A673 (cell line): ENCODE measurements around the gene CLEC4G. TPM values are rescaled to one million over a fixed set of nuclear protein-coding genes. Genes with fewer than 3 reads are reported as not detected.

Experiments used
- BruUV-seq: library from RNA; stranded (reverse); fragments of 400-500 nt; replicated peaks from 2 replicates; lab custom pipeline; 2021; lab: Mats Ljungman, UMichigan
- CTCF ChIA-PET: fragments of 300-600 bp; sonication (Branson Sonifier 250); formaldehyde crosslinking; loops from one replicate; lab custom pipeline; 2022; ENCODE audit warnings: antibody characterized with exemption; lab: Charles Lee
- POLR2A ChIA-PET: fragments of 300-600 bp; sonication (Branson Sonifier 250); formaldehyde crosslinking; loops from one replicate; lab custom pipeline; 2022; ENCODE audit warnings: antibody characterized with exemption; ENCODE audit not compliant: low non-redundant PET; lab: Charles Lee
- DNase-seq: peaks from one replicate; pipeline ENCODE4 v3.0.0-alpha.2; 2015; ENCODE audit warnings: low spot score
- H3K27ac ChIP-seq: fragments of 200-600 bp; sonication (generic); 2 replicates; pipeline ENCODE4 v1.5.1; 2016; ENCODE audit warnings: mixed run types, low read depth, mild to moderate bottlenecking, mixed read lengths, antibody characterized with exemption, low read length; ENCODE audit not compliant: poor library complexity, severe bottlenecking
- H3K27me3 ChIP-seq: fragments of 200-600 bp; sonication (generic); replicated peaks from 2 replicates; pipeline ENCODE4 v1.6.1; 2017; ENCODE audit warnings: mixed run types, low read depth, mild to moderate bottlenecking, mixed read lengths, antibody characterized with exemption, low read length; ENCODE audit not compliant: insufficient read depth, poor library complexity
- H3K36me3 ChIP-seq: fragments of 200-600 bp; sonication (generic); 2 replicates; pipeline ENCODE4 v1.6.1; 2016; ENCODE audit warnings: mixed run types, mild to moderate bottlenecking, mixed read lengths, antibody characterized with exemption, low read length; ENCODE audit not compliant: insufficient read depth, poor library complexity, severe bottlenecking
- H3K4me1 ChIP-seq: fragments of 200-600 bp; sonication (generic); 2 replicates; pipeline ENCODE4 v1.6.1; 2017; ENCODE audit warnings: mixed run types, mild to moderate bottlenecking, mixed read lengths, antibody characterized with exemption, low read length; ENCODE audit not compliant: insufficient read depth, poor library complexity, severe bottlenecking
- H3K4me3 ChIP-seq: fragments of 200-600 bp; sonication (generic); 2 replicates; pipeline ENCODE4 v1.5.1; 2016; ENCODE audit warnings: low read depth, mixed run types, mild to moderate bottlenecking, mixed read lengths, low read length; ENCODE audit not compliant: poor library complexity, severe bottlenecking
- H3K9me3 ChIP-seq: fragments of 200-600 bp; sonication (generic); 2 replicates; pipeline ENCODE4 v1.6.1; 2016; ENCODE audit warnings: mixed run types, low read depth, mild to moderate bottlenecking, mixed read lengths, antibody characterized with exemption, low read length; ENCODE audit not compliant: poor library complexity, severe bottlenecking
- EZH2 ChIP-seq: fragments of 200-600 bp; sonication (generic); IDR thresholded peaks from 2 replicates; pipeline ENCODE4 v1.6.1; 2017; ENCODE audit warnings: borderline replicate concordance, low read depth, mild to moderate bottlenecking, mixed read lengths, antibody characterized with exemption, low read length; ENCODE audit not compliant: poor library complexity, severe bottlenecking
- intact Hi-C: fragments of 100-400 bp; cut with micrococcal nuclease; formaldehyde crosslinking; loops from one replicate; pipeline ENCODE4 v1.10.0; 2022; ENCODE audit not compliant: unreplicated experiment
- total RNA-seq: library from RNA; stranded (reverse); gene quantifications from 2 replicates; pipeline ENCODE4 v1.2.3, GENCODE V29; 2021
- TF ChIP-seq, protein P1 (sequence below): fragments of 300-800, 200-600 bp; sonication (generic); conservative IDR thresholded peaks from 2 replicates; pipeline ENCODE4 v1.5.1; 2017; ENCODE audit warnings: low read depth, mild to moderate bottlenecking, antibody characterized with exemption, low read length, moderate library complexity, mixed read lengths

Gene CLEC4G
- total RNA-seq, 1 experiment from 2014 or later: not detected

DNA sequence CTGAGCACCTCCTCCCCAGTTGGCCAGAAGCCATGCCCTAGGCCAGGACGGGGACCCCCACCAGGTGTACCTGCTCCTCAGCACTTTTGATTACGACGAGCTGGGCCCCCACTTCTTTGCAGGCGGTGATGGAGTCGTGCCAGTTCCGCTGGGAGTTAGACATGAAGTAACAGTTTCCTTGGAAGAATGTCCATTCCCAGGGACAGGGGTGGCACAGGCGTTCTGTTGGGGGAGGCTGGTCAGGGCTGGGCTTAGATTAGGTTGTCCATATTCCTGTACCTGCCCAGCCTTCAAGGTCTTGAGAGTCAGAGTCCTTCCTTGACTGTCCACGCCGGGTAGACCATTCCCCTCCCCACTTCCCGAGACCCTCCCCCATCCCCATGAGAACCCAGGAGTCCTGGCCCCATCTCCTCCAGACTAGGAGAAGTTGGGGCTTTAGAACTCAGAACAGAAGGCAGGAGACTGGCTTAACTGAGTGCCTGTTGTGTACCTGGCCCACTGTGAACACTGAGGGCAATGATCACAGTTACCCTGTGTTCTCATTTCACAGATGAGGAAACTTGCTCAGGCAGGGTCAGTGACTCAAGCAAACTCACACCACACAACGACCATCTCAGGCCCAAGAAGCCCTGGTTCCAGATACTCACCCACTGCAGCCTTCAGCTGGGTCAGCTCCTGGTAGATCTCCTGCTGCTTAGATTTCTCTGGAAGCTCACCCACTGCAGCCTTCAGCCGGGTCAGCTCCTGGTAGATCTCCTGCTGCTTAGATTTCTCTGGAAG is 13.2 kb upstream of the CLEC4G start:
- Histone ChIP-seq H3K4me3 (no peak overlapping the region), H3K27me3 (peaks cover 27% of the 10 kb centered on the region), H3K36me3 (no peaks in the 10 kb centered on the region), H3K9me3 (no peaks in the 10 kb centered on the region), H3K4me1 (no peaks in the 10 kb centered on the region), H3K27ac (no peak overlapping the region)
- intact Hi-C loops: no loop called here
- ChIA-PET CTCF (no interaction called here), POLR2A (no interaction called here)
- no TSS peak for BruUV-seq
- TF ChIP-seq, protein P1, sequence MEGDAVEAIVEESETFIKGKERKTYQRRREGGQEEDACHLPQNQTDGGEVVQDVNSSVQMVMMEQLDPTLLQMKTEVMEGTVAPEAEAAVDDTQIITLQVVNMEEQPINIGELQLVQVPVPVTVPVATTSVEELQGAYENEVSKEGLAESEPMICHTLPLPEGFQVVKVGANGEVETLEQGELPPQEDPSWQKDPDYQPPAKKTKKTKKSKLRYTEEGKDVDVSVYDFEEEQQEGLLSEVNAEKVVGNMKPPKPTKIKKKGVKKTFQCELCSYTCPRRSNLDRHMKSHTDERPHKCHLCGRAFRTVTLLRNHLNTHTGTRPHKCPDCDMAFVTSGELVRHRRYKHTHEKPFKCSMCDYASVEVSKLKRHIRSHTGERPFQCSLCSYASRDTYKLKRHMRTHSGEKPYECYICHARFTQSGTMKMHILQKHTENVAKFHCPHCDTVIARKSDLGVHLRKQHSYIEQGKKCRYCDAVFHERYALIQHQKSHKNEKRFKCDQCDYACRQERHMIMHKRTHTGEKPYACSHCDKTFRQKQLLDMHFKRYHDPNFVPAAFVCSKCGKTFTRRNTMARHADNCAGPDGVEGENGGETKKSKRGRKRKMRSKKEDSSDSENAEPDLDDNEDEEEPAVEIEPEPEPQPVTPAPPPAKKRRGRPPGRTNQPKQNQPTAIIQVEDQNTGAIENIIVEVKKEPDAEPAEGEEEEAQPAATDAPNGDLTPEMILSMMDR: no peak
- no peak for TF ChIP-seq EZH2
- DNase-seq: no peak

DNA sequence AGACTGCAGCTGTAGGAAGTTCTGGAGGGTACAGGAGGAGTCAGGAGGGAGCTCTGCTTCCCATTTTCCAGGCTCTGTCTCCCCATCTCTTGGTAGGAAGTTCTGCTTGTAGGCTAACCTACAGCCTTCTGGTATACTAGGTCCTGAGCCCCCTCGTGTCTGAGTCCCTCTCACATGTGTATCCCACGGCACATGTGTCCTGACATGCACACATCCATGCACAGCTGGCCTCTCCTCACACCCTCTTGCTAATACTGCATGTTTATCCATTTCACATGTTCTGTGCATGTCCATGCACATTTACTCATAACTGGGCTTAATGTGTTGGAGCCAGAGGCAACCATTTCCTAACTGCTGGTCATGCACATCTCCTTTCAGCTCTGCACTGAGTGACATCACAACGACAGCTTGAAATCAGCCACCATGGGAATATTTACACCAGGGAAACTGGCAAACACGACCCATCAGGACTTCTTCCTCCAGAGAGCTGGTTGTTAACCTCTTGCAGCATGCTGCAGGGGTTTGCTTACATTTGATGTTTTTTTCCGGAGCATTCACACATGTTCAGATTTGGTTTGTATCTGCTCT is 12.4 kb upstream of the CLEC4G start:
- Histone ChIP-seq H3K27me3 (peaks cover 34% of the 10 kb centered on the region), H3K36me3 (no peaks in the 10 kb centered on the region), H3K27ac (no peak overlapping the region), H3K4me1 (no peaks in the 10 kb centered on the region), H3K4me3 (no peak overlapping the region), H3K9me3 (no peaks in the 10 kb centered on the region)
- intact Hi-C loops: no loop called here
- ChIA-PET CTCF (no interaction called here), POLR2A (no interaction called here)
- BruUV-seq: no TSS peak
- DNase-seq: no peak
- TF ChIP-seq, protein P1: no peak
- TF ChIP-seq EZH2: no peak

DNA sequence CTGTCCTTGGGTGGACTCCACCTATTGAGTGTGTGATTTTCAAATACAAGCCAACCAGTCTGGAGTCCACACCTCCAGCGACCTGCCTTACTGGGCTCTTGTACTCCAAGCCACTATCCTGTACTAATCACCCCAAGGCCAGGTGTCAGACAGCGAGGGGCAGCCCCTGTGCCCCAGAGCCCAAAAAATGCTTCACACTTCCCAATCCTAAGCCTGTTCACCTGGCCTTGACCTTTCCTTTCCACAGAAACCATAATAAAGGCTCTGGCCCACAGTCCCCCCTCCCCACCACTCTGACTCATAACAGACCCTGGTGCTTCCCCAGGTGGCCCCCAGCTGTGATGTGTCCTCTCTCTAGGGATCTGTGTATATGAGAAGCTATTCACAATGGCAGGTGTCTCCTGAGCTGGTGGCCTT is 11.5 kb upstream of the CLEC4G start:
- POLR2A ChIA-PET: no interaction called here
- CTCF ChIA-PET: no interaction called here
- BruUV-seq: no TSS peak
- Histone ChIP-seq H3K27ac (no peak overlapping the region), H3K36me3 (no peaks in the 10 kb centered on the region), H3K4me1 (no peaks in the 10 kb centered on the region), H3K27me3 (peaks cover 40% of the 10 kb centered on the region), H3K4me3 (no peak overlapping the region), H3K9me3 (no peaks in the 10 kb centered on the region)
- TF ChIP-seq, protein P1: no peak
- TF ChIP-seq EZH2: no peak
- no peak for DNase-seq
- intact Hi-C loops: no loop called here
